Measurements from ENCODE around the gene CYB5R2. TPM values are rescaled to one million over a fixed set of nuclear protein-coding genes. Genes with fewer than 3 reads are reported as not detected.

The CYB5R2 gene
- total RNA-seq, 1 experiment from 2014 or later: 7.7 TPM

DNA sequence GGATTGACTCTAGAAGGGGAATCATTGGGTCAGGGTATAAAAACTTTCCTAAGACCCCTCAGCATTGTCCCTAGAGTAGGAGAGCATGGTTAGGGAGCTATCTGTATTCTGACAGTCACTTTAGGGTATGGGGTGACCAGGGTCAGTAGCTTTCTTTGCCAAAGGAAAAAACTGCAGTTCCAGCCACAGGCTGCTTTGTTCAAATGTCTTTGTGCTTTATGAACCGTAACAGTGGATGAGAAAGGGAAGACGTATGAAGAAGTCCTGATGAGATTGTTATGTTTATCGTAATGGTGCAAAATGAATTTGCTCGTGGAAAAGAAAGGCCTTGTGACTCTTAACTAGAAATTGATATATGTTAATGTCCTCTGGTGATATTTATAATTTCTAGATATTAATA is 30.0 kb downstream of the CYB5R2 start:
- in situ Hi-C loops (cut with HindIII; ENCODE audit: low sequenced_read_pairs): no loop called here
- DNase-seq (ENCODE audit: low spot score): no peak

DNA sequence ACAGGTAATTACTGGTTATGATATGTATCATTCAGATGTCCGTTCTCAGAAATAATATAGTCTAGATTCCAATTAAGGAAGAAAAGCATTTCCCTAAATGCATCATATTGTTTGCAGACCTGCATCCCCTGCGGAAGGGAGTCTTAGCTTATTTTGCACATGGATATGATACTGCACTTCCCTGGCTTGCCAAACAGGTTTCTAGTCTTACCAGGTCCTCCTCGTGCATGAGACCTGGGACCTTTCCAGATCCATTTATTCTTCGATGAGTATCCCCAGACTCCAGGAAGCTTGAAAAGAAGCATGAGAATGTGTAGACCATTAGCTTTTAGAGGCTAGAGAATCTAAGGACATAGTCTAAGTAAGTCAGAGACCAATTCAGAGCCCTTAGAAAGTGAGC is 30.6 kb downstream of the CYB5R2 start:
- in situ Hi-C loops (cut with HindIII; ENCODE audit: low sequenced_read_pairs): no loop called here
- no peak for DNase-seq (ENCODE audit: low spot score)

DNA sequence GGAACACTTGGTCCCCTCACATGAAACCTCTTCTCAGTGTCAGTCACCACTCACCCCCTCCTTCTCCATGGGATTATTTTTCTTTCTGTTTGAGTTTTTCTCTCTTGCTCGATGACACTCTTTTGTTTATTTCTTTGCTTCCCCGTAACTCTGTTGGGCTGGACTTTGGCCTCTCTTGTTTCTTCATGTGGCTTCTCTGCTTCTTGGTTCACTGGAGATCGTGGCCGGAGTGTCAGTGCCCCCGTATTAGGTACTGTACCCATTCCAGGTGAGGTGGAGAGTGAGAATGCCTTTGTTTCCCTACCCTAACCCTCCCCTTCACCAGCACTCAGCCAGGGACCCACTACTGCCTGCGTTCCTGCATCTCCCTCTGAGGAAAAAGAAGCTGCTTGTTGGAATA is 32.5 kb downstream of the CYB5R2 start:
- in situ Hi-C loops (cut with HindIII; ENCODE audit: low sequenced_read_pairs): no loop called here
- no peak for DNase-seq (ENCODE audit: low spot score)

DNA sequence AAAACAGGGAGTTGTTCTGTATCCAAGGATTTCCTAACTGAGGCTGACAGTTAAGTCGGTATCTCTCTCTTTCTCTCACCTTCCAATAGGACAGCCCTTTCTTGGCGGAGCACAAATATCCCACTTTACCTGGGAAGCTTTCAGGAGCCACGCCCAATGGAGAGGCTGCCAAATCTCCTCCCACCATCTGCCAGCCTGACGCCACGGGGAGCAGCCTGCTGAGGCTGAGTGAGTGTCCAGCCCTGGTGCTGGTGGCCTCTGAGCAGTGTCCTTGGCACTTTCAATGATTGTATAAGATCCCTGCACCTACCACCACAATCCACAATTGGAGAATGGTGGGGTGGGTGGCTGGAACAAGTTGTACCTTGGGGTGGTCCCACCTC is 33.7 kb downstream of the CYB5R2 start:
- peak; percentile 74 for DNase-seq (ENCODE audit: low spot score)
- in situ Hi-C loops (cut with HindIII; ENCODE audit: low sequenced_read_pairs): no loop called here

DNA sequence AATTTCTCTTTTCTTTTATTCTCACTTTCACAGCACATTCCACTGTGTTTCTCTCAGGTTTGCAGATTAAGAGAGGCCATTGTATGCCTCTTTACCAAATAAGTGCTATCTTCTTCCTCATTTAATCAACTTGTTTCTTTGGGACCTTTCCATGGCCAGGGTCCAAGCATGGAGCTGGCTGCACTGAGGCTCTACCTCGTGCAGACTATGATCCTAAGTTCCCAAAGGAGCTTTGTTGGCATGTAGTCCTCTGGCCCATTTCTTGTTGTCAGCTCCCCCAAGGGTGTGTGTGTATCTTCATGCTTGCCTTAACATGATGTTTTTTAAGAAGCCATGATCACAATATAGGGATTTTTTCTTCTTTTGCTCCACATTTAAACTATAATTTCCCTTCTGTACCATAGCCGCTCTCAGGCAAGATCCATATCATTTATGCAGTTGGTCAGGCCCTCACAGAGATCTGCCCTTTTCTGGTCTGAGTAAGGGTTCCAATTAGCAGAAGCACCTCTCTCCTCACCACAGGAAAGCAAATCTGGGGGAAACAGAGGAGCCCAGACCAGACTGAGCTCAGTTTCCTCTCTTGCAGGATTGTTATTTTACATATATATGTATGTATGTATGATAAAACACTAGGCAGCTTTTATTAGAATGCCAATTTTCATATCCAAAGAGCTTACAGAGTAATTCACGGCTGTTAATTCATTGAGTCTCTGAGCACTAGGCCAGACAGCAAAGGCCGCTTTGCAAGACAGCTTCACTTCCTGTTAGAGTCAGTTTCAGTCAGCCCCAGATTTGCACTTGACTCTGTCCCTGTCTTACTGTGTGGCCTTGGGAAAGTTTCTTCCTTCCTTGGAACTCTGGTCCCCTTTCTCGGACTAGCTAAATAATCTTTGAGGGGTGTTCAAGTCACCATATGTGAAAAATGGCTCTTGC is 34.3 kb downstream of the CYB5R2 start:
- DNase-seq (ENCODE audit: low spot score): no peak
- in situ Hi-C loops (cut with HindIII; ENCODE audit: low sequenced_read_pairs): no loop called here

DNA sequence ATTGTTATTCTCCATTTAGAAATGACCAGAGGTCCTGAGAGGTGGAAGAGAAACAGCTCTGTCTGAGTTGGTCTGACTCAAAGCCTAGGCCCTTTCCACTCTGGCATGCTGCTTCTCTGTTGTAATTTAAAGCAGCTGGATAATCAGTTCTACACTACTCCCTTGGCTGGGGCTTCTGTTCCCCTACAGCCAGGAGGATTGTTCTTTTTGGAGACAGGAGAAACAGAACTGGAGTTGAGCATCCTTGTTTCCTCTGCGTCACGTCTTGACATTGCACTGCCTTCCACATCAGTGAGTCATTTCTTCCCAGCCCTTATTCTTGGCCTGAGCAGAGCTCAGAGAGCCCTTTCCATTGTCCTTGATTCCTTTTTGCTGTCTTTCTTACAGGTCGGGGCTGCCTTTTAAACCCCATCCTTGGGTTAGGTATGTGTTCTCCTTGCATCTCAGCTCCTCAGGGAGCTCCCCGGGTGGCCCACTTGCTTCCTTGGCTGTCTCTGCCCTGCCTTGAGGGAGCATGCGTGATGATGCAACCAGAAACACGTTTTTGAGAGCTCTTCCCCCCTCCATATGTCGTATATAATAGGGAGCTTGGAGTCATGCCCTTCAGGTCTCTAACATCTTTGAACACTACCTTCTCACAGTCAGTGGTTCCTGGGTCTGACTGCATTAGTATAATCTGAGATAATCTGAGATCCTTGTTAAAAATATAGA is 35.7 kb downstream of the CYB5R2 start:
- in situ Hi-C loops (cut with HindIII; ENCODE audit: low sequenced_read_pairs): no loop called here
- DNase-seq (ENCODE audit: low spot score): no peak

DNA sequence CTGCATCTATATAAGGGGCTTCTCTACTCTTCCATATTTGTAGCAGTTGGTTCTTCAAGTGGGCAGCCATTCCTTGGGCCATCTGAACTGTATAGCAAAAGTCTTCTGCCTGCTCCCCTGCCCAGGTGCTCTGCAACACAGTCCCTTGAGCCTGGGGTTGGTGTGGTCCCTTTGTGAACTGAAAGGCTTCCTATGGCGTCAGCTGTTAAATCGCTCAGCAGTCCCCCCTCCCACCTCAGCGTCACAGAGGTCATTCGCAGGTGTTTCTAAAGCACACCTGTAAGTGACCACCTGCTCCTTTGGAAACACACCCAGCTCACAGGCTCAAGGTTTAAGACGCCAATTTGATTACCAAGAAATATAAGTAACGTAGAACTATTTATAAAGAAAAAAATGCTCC is 37.0 kb downstream of the CYB5R2 start:
- in situ Hi-C loops (cut with HindIII; ENCODE audit: low sequenced_read_pairs): no loop called here
- DNase-seq (ENCODE audit: low spot score): no peak

DNA sequence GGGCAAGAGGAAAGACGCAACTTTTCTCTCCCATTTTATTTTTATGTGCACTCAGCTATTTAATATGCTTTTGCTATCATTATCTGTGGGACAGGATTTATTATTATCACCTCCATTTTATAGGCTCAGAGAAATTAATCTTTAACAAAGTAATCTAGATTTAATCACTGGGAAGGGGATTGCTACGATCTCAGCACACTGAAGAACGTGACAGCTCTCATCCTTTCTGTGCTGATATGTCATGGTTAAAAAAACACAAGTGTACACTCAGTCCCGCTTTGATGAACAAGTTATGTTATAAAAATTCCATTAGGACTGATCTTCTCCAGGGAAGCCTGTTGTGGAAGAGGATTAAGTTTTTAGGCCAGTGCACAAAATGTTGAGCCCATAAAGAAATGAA is 37.6 kb downstream of the CYB5R2 start:
- no peak for DNase-seq (ENCODE audit: low spot score)
- in situ Hi-C loops (cut with HindIII; ENCODE audit: low sequenced_read_pairs): no loop called here

DNA sequence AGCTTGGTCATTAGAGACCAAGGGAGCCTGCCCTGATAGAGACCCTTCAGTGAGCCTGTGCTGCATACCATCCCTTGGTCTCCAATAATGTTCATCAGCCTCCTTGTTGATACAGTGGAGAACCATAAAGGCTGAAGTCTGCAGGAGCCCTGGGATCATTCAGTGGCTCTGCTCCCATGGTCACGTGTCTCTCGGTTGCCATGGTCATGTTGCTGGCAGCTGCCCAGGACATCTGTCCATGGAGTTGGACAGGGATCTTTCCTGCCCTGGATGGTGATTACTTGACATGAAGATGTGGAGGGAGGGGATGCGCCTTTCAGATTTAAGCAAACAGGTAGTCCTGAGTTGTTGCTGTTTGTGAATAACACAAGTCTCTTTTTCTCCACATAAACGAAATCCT is 38.2 kb downstream of the CYB5R2 start:
- in situ Hi-C loops (cut with HindIII; ENCODE audit: low sequenced_read_pairs): no loop called here

DNA sequence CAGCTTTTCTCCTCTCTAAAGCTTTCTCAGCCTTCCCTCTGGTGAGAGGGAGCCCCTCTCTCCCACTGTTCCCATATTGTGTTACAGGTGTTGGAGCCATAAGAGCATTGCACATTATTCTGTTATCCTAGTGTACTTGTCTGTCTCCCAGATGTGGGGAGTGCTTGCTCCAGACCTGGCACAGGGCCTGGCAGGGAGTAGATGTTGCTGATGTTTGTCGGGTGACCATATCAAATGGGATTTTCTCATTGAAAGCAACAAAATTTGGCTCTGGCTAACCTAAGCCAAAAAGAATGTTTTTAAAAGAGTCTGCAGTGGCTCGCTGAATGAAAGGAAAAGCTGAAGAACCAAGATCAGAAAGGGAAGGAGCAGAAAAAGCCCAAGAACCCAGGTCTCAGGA is 41.1 kb downstream of the CYB5R2 start:
- DNase-seq (ENCODE audit: low spot score): no peak
- in situ Hi-C loops (cut with HindIII; ENCODE audit: low sequenced_read_pairs): no loop called here

More for the DNA sequence above, 38.2 kb downstream of the CYB5R2 start:
- DNase-seq (ENCODE audit: low spot score): peak; percentile 10

DNA sequence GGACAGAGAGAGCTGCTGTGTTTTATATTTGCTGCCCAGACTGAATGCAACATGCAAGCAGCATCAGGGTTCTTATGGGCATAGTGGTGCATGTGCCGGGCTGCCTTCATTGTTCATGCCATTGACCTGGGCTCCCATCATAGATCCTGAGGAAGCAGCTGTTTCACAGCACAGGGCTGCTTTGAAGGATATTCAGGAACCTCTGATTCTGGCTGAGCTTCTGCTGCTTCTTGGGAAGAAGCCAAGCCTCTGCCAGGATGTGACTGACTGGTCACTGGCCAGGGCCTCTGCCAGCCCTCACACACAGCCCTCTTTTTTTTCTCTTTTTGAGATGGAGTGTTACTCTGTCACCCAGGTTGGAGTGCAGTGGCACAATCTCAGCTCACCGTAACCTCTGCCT is 43.3 kb downstream of the CYB5R2 start:
- in situ Hi-C loops (cut with HindIII; ENCODE audit: low sequenced_read_pairs): no loop called here
- no peak for DNase-seq (ENCODE audit: low spot score)

DNA sequence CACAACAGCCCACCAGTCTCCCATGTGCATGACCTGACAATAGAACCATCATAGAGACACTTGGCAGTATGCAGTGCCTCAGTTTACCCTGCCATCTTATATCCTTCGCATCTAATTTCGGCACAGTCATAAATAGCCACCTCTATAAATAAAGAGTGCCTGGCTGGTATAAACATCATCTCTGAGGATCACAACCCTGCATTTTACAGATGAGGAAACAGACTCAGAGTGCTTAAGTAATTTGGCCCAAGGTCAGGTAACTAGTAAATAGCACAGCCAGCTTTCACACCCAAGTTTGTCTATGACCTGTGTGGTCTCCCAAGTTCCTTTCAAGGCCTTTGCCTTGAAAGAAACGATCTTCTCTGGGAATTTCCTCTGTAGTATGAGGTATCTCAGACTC is 44.6 kb downstream of the CYB5R2 start:
- in situ Hi-C loops (cut with HindIII; ENCODE audit: low sequenced_read_pairs): no loop called here
- DNase-seq (ENCODE audit: low spot score): no peak

DNA sequence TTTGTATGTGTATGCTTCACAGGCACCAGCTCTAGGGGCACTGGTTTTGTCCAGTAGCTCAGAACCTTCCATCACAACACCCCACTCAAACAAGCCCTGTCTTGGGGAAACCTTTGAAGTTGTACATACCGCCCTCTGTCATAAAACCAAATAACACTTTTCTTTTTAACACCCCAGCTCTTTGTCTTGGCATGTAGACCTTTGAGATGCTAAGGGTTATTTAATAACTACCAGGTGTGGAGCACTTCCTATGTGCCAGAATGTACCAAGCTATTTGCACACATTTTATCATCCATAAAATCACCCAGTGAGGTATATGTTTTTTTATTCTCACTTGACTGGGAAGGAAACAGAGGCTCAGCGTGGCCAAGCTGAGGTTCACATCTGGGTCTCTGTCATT is 50.6 kb downstream of the CYB5R2 start:
- in situ Hi-C loops (cut with HindIII; ENCODE audit: low sequenced_read_pairs): no loop called here
- DNase-seq (ENCODE audit: low spot score): no peak

DNA sequence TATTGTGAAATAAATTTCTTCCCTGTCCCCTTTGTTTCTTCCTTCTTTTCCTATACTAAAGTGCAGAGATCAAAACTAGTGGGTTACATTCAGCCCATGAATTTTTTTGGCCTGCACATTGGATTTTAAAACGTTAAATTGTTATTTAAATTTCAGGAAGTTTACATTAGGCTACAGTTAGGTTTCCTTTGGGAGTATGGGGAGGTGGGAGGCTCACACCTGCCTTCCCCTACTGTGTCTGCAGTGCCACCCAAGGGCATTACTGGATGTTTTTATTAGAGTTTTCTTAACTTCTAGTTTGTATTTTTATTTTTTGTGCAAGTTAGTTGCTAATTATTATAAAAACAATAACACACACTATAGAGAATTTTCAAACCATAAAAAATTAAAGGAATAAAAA is 51.7 kb downstream of the CYB5R2 start:
- in situ Hi-C loops (cut with HindIII; ENCODE audit: low sequenced_read_pairs): no loop called here
- DNase-seq (ENCODE audit: low spot score): no peak

DNA sequence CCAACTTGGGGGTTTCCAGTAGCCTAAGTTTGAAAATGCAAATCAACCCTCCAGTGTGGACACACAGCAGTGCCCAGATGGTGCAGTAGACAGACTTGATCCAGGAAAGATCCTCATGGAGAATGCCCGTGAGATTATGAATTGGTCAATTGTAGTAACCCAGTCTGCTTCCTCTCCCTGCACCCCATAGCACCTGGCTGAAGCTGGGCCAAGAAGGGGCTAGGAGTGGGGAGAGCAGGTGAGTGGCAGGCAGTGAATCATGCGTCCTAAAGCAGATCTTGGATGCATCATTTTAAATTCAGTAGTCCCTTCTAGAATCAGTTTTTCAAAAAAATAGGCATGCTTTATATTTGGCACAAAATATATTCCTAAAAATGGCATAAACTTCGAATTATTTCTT is 52.2 kb downstream of the CYB5R2 start:
- in situ Hi-C loops (cut with HindIII; ENCODE audit: low sequenced_read_pairs): no loop called here
- DNase-seq (ENCODE audit: low spot score): no peak

DNA sequence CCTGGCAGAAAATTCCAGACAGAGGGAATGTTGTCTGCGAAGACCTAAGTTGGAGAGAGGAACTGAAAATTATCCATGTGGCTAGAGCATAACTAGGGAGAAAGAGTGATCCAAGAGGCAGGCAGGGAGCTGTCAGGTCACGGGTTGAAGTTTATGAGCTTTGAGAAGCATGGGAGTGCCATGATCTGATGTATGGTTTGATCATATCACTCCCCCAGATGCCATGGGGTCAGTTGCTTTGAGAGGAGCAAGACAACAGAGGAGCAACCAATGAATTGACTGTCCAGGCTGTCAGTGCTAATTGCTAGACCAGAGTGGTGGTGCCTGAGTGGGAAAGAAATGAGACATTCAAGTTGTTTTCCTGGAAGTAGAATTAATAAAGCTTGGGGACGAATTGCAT is 54.0 kb downstream of the CYB5R2 start:
- in situ Hi-C loops (cut with HindIII; ENCODE audit: low sequenced_read_pairs): no loop called here
- no peak for DNase-seq (ENCODE audit: low spot score)

DNA sequence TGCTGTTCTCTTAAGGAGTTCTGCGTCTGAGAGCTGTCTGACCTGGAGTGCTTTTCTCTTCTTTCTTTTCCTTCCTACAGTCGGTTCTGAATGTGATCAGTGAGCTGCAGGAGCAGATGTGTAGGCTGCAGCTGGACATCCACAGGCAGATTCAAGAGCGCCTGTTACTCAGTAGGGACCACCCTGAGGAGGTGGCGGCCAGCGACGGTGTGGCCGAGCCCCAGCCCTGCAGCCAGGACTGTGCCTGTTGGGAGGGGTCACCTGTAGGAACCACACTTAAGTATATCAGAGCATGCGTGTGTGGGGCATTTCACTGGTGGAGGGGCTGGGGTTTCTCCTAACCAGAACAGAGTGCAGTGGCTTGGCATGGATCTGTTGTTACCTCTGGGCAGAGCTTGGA is 56.3 kb downstream of the CYB5R2 start:
- in situ Hi-C loops (cut with HindIII; ENCODE audit: low sequenced_read_pairs): no loop called here
- no peak for DNase-seq (ENCODE audit: low spot score)

Data from G401 (cell line).